ENCODE results near the gene DENND1C. TPM values are rescaled to one million over a fixed set of nuclear protein-coding genes. Genes with fewer than 3 reads are reported as not detected.

The DENND1C gene
- total RNA-seq, 4 donors from 2014 or later, result 1.4 to 2.1 TPM; not detected in 2

DNA sequence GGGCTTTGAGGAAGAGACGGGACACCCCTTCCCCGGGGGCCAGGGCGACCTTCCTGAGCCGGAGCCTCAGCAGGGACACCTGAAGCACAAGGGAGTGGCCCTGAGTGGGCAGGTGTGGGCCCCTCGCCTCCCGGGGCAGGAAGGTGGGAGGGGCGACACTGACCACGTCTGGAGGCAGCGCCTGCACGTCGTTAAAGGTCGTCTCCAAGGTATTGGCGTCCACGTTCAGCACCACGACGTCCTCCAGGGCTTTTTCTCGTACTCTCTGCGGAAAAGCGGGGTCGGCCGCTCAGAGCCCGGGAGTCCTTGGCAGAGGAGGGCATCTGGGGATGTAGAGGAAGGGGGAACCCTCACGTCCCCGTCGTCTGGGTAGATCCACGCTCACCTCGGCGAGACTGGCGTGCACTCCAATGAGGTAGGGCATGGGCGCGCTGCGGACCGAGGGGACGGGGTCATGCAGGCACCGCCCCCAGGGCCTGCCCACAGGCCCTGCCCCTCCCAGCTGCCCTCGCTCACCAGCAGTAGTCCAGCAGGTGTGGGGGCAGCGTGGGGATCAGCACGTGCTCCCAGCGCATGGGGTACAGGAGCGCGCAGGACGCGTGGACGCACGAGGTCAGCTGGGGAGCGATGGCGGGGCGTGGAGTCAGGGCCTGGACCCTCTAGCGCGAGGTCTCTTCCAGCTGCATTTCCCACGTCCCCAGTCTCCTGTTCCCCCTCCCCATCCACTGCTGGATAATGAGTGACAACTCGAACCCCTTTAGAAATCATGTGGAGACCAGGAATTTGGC, 6.1 kb downstream of the DENND1C start:
- H3K27ac ChIP-seq, result no peak overlapping the region
- TF ChIP-seq POLR2A (IDR thresholded peaks at IDR 0.05), result no peak
- TF ChIP-seq, protein P1, sequence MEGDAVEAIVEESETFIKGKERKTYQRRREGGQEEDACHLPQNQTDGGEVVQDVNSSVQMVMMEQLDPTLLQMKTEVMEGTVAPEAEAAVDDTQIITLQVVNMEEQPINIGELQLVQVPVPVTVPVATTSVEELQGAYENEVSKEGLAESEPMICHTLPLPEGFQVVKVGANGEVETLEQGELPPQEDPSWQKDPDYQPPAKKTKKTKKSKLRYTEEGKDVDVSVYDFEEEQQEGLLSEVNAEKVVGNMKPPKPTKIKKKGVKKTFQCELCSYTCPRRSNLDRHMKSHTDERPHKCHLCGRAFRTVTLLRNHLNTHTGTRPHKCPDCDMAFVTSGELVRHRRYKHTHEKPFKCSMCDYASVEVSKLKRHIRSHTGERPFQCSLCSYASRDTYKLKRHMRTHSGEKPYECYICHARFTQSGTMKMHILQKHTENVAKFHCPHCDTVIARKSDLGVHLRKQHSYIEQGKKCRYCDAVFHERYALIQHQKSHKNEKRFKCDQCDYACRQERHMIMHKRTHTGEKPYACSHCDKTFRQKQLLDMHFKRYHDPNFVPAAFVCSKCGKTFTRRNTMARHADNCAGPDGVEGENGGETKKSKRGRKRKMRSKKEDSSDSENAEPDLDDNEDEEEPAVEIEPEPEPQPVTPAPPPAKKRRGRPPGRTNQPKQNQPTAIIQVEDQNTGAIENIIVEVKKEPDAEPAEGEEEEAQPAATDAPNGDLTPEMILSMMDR (IDR thresholded peaks at IDR 0.05), result no peak
- intact Hi-C loops (cut with DNase I; ENCODE audit: low total_unique reads), result no loop called here
- H3K9me3 ChIP-seq, result no peaks in the 10 kb centered on the region
- H3K27me3 ChIP-seq, result peaks cover 4 to 22% of the 10 kb centered on the region in 2 donors
- H3K36me3 ChIP-seq, result no peaks in the 10 kb centered on the region
- H3K4me1 ChIP-seq, result peaks cover 0 to 14% of the 10 kb centered on the region in 2 donors
- no peak for DNase-seq
- no peak overlapping the region for H3K4me3 ChIP-seq

DNA sequence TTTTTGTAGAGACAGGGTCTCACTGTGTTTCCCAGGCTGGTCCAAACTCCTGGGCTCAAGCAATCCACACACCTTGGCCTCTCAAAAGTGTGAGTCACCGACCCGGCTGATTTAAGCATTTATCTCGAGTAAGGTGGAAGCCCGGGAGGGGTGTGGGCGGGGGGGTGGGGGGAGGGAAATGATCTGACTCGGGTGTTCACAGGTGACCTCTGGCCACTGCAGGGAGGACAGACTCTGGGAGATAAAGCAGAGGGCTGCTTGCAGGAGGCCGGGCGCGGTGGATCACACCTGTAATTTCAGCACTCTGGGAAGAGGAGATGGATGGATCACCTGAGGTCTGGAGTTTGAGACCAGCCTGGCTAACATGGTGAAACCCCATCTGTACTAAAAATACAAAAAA, 7.9 kb downstream of the DENND1C start:
- H3K27me3 ChIP-seq, result peaks cover 4 to 22% of the 10 kb centered on the region in 2 donors
- H3K4me3 ChIP-seq, result no peak overlapping the region
- H3K27ac ChIP-seq, result no peak overlapping the region
- intact Hi-C loops (cut with DNase I; ENCODE audit: low total_unique reads), result no loop called here
- no peaks in the 10 kb centered on the region for H3K36me3 ChIP-seq
- no peaks in the 10 kb centered on the region for H3K9me3 ChIP-seq
- TF ChIP-seq, protein P1 (IDR thresholded peaks at IDR 0.05), result no peak
- TF ChIP-seq POLR2A (IDR thresholded peaks at IDR 0.05), result no peak
- DNase-seq, result no peak
- H3K4me1 ChIP-seq, result peaks cover 0 to 14% of the 10 kb centered on the region in 2 donors

DNA sequence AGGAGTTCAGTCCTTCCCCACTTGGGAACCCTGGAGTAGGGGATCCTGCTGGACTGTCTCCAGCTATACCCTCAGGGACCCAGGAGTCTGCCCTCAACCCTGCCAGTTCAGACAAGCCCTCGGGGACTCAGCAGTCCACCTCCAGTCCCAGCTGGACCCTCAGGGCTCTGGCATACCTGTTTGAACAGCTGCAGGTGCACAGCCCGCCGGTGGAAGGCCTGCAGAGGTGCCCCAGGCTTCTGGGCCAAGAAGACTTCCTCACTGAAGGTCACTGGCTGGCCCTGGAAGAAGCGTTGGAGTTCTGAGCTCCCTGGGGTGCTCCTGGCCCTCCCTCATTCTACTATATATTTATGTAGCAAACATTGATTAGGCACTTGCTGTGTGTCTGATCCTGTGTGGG, 8.9 kb downstream of the DENND1C start:
- no peak for TF ChIP-seq POLR2A (IDR thresholded peaks at IDR 0.05)
- TF ChIP-seq, protein P1 (IDR thresholded peaks at IDR 0.05), result no peak
- no peak overlapping the region for H3K27ac ChIP-seq
- no peak overlapping the region for H3K4me3 ChIP-seq
- peaks cover 0 to 14% of the 10 kb centered on the region in 2 donors for H3K4me1 ChIP-seq
- H3K36me3 ChIP-seq, result no peaks in the 10 kb centered on the region
- DNase-seq, result no peak
- H3K9me3 ChIP-seq, result no peaks in the 10 kb centered on the region
- intact Hi-C loops (cut with DNase I; ENCODE audit: low total_unique reads), result no loop called here
- H3K27me3 ChIP-seq, result peaks cover 4 to 22% of the 10 kb centered on the region in 2 donors

DNA sequence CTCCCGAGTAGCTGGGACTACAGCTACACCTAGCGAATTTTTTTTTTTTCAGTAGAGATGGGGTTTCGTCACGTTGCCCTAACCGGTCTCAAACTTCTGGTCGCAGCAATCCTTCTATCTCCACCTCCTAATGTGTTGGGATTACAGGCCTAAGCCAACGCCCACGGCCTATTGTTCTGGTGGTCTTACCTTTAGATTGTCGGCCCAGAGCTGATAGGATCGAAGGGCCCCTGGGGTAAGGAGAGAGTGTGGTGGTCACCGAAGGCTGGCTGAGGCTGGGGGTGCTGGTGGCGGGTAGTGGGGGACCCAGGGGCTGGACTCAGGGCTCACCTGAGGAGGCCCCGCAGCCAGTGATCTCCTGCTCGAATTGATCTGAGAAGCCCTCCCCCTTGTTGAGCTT, 10.5 kb downstream of the DENND1C start:
- Histone ChIP-seq H3K27ac (no peak overlapping the region), H3K4me1 (peaks cover 0 to 3% of the 10 kb centered on the region in 2 donors), H3K27me3 (peaks cover 4 to 12% of the 10 kb centered on the region in 2 donors), H3K36me3 (no peaks in the 10 kb centered on the region), H3K4me3 (no peak overlapping the region), H3K9me3 (no peaks in the 10 kb centered on the region)
- no peak for TF ChIP-seq POLR2A (IDR thresholded peaks at IDR 0.05)
- TF ChIP-seq, protein P1 (IDR thresholded peaks at IDR 0.05), result no peak
- intact Hi-C loops (cut with DNase I; ENCODE audit: low total_unique reads), result no loop called here
- no peak for DNase-seq

DNA sequence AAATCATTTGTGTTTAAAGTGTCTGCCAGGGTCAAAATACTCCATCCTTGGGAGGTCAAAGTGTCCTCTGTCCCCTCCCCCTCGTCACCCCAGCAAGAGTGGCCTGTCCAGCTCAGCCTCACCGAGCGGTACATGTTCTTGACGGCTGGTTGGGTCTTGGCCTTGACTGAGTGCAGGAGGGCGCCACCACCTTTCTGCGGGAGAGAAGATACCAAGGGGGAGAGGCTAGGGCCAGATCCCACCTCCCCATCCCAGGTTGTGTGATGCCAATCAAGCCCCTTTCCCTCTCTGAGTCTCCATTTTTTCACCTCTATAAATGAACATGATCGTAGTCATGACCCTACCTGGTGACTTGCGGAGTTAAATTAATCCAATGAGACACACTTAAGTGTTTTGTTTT, 11.4 kb downstream of the DENND1C start:
- intact Hi-C loops (cut with DNase I; ENCODE audit: low total_unique reads), result no loop called here
- Histone ChIP-seq H3K27ac (no peak overlapping the region), H3K9me3 (no peaks in the 10 kb centered on the region), H3K27me3 (peaks cover 0 to 3% of the 10 kb centered on the region in 2 donors), H3K4me3 (no peak overlapping the region), H3K36me3 (no peaks in the 10 kb centered on the region), H3K4me1 (no peaks in the 10 kb centered on the region)
- DNase-seq, result no peak
- TF ChIP-seq, protein P1 (IDR thresholded peaks at IDR 0.05), result no peak
- no peak for TF ChIP-seq POLR2A (IDR thresholded peaks at IDR 0.05)
